GM12801 (cell line): ENCODE data around the gene PKIB.

Experiments used
- TF ChIP-seq, protein P1 (sequence below): IDR thresholded peaks from one replicate; pipeline ENCODE4 v1.5.1; 2011; ENCODE audit warnings: control low read depth; ENCODE audit not compliant: insufficient read length; ENCODE audit errors: extremely low read depth

Gene PKIB

DNA sequence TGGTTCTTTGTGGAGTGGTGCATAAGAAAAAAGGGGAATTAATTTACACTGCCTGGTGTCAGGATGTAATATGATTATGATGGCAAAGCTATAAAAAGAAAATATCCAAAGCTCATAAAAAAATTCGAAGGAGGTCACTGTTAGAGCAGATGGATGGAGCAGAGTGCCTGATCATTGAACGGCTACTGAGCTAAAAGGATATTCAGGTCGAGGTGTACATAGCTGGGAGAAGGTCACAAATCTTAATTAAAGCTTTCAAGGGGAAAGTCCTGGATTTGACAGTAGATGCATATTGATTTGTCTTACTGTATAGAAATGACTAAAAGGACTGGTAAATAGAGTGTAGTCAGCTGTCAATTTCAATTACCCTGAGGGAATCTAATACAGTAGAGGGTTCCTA lies 84.4 kb downstream of the PKIB start:
- TF ChIP-seq, protein P1, sequence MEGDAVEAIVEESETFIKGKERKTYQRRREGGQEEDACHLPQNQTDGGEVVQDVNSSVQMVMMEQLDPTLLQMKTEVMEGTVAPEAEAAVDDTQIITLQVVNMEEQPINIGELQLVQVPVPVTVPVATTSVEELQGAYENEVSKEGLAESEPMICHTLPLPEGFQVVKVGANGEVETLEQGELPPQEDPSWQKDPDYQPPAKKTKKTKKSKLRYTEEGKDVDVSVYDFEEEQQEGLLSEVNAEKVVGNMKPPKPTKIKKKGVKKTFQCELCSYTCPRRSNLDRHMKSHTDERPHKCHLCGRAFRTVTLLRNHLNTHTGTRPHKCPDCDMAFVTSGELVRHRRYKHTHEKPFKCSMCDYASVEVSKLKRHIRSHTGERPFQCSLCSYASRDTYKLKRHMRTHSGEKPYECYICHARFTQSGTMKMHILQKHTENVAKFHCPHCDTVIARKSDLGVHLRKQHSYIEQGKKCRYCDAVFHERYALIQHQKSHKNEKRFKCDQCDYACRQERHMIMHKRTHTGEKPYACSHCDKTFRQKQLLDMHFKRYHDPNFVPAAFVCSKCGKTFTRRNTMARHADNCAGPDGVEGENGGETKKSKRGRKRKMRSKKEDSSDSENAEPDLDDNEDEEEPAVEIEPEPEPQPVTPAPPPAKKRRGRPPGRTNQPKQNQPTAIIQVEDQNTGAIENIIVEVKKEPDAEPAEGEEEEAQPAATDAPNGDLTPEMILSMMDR, result no peak

DNA sequence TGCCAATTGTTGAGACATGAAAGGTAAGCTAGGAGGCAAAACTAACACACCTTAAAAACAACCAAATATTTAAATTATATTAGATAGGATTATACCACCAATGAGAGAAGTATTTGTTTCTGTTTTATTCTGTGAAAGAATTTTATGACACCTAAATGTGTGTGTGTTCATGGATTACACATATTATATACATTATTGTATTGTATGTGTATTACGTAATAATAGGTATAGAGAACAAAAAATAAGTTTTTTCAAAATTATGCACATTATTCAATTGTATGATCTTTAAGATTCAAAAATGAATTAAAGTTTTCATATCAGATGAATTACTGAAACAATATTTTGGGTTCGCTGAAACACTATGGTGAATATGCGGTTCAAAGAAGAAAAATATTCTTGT lies 85.0 kb downstream of the PKIB start:
- TF ChIP-seq, protein P1, result no peak

DNA sequence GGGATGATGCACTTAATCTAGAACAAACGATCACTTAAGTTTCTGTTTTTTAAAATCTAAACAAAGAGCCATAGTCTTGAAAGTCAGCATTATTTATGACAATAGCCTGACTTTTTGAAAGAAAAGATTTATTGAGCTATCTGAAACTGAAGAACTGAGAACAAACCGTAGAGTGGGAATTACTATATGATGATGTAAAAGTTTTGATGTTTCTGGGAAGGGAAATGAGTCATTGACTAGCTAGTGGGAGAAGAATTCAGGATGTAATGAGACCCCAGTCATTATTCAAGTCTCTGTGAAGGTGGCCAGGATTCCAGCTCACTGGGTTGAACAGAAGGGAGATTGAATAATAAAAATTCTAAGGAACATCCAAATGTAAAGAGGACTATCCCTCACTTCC lies 85.9 kb downstream of the PKIB start:
- TF ChIP-seq, protein P1, result no peak

DNA sequence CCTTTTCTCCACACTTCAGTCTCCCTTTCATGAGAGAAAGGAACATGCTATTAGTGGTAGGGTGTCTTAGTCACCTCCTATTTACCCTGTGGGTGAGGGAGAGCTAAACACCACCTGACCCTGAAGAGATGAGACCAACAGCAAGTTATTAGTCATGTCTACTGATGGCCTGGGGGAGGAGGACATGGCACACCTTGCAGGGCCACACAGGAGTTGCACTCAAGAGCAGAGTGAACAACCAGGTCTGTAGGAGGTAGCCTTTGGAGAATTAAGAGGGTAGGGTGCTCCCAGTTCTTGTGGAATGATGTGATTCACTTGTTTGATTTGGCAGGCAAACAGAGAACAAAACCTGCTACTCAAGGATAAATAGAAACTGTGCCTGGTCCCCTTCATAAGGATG lies 86.6 kb downstream of the PKIB start:
- TF ChIP-seq, protein P1, result no peak

DNA sequence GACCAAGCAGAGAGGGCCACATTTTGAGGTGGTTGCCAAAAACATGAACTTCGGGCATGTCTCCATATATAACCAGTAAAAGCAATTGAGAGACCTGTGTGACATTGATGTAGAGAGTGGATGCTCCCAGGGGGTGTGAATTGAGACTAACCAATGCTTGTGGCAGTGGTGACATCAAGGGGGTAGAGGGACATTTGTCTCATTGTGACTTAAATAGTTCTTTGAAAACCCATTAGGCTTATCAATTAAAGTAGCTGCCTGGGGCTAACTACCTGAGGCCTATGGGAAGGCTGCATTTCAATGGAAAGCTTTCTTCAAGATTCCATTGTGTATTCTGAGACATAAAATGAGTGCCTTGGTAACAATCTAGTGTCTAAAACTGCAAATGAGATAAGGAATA lies 87.3 kb downstream of the PKIB start:
- TF ChIP-seq, protein P1, result no peak

DNA sequence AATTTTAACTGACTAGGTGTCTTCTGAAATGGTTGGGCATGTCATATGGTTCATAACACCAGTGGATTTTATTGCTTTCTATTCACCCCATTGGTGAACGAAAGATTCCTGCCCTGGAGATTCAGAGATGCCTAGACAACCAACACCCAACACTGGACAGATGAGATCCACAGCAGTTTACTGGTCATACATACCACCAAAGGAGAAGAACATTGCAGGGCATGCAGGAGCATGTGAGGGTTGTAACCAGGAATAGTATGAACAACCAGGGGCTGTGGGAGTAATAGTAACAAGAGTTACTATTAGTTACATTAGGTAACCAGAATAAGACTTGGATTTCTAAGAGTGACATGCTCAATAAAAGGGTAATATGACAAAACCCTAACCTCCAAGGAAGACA lies 91.5 kb downstream of the PKIB start:
- TF ChIP-seq, protein P1, result no peak

DNA sequence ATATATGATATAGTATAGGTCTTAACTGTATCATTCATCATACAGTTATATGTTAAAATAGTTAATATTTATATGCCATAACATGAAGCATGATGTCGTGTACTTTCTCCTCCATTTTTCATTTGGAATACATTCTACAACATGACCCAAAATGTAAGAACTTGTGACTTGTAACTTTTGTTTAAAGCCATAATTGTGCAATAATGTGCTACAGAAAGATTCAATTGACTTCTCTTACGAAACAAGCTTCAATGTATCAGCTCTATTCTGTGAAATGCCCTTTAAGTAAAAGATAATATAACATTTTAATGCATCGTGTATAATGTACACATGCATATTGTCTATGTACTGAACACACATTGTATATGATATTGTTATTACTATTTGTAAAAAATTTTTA lies 92.6 kb downstream of the PKIB start:
- TF ChIP-seq, protein P1, result no peak

DNA sequence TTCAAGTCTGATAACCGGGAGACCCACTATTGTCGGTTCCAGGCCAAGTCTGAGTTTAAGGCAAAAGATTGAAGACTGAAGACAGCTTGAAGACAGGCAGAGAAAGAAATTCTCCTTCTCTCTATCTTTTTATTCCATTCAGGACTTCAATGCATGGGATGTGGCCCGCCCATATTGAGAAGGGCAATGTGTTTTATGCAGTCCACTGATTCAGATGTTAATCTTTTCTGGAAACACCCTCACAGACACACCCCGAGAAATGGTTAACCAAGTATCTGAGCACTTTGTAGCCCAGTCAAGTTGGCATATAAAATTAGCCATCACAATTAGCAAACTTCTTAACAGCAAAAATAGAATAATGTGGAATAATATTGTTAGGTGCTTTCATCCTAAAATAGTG lies 93.9 kb downstream of the PKIB start:
- TF ChIP-seq, protein P1, result no peak
